GM12874 (cell line): ENCODE data around the gene DIS3L.

Experiments
- CTCF ChIP-seq: IDR thresholded peaks from 2 replicates; pipeline ENCODE4 v1.5.1; 2011; ENCODE audit warnings: low read depth, mild to moderate bottlenecking, control low read depth, low read length, moderate library complexity; ENCODE audit not compliant: insufficient read depth

Gene DIS3L

GRCh38 chr15:66308531-66308930 lies 15.2 kb downstream of the DIS3L start:
- TF ChIP-seq CTCF: no peak

- TF ChIP-seq CTCF: no peak
Observed at GRCh38 chr15:66309828-66310227, 16.5 kb downstream of the DIS3L start.

- TF ChIP-seq CTCF: no peak
Observed at GRCh38 chr15:66310786-66311185, 17.4 kb downstream of the DIS3L start.

GRCh38 chr15:66312144-66312543 lies 18.8 kb downstream of the DIS3L start:
- no peak for TF ChIP-seq CTCF

- TF ChIP-seq CTCF: no peak
Observed at GRCh38 chr15:66323312-66323928, 30.1 kb downstream of the DIS3L start.

- TF ChIP-seq CTCF: no peak
Observed at GRCh38 chr15:66326051-66326450, 32.7 kb downstream of the DIS3L start.

GRCh38 chr15:66327736-66328135 lies 34.4 kb downstream of the DIS3L start:
- no peak for TF ChIP-seq CTCF

- TF ChIP-seq CTCF: no peak
Observed at GRCh38 chr15:66328771-66329170, 35.4 kb downstream of the DIS3L start.
